ENCODE measurements around the gene FRMD8. TPM values are rescaled to one million over a fixed set of nuclear protein-coding genes. Genes with fewer than 3 reads are reported as not detected.

FRMD8 gene
- total RNA-seq, 2 donors from 2014 or later: 13.4 to 21.5 TPM

GRCh38 chr11:65373839-65374580, 12.4 kb upstream of the FRMD8 start:
- intact Hi-C loops (cut with DNase I): no loop called here
- ATAC-seq (no peak), DNase-seq (no peak)

GRCh38 chr11:65375012-65375411, 11.4 kb upstream of the FRMD8 start:
- DNase-seq (no peak), ATAC-seq (no peak)
- intact Hi-C loops (cut with DNase I): no loop called here

GRCh38 chr11:65376138-65376713, 10.2 kb upstream of the FRMD8 start:
- intact Hi-C loops (cut with DNase I): no loop called here
- DNase-seq: no peak
- no peak for ATAC-seq

- DNase-seq (no peak), ATAC-seq (no peak)
- intact Hi-C loops (cut with DNase I): no loop called here
These were observed 9.4 kb upstream of the FRMD8 start for GRCh38 chr11:65377036-65377435.

- intact Hi-C loops (cut with DNase I): no loop called here
- DNase-seq: no peak
- ATAC-seq: no peak
These were observed 8.7 kb upstream of the FRMD8 start for GRCh38 chr11:65377777-65378176.

- no peak for ATAC-seq
- no peak for DNase-seq
- intact Hi-C loops (cut with DNase I): no loop called here
These were observed 8.1 kb upstream of the FRMD8 start for GRCh38 chr11:65378208-65378927.

GRCh38 chr11:65378928-65379638, 7.4 kb upstream of the FRMD8 start:
- intact Hi-C loops (cut with DNase I): no loop called here
- ATAC-seq (no peak), DNase-seq (no peak)

- DNase-seq: no peak
- intact Hi-C loops (cut with DNase I): loop anchor here in 1 of 2 donors (5.0 kb wide), 2 partner anchors 37 to 132 kb away; no protein-coding TSS in a partner anchor
- no peak for ATAC-seq
These were observed 6.6 kb upstream of the FRMD8 start for GRCh38 chr11:65379698-65380459.

GRCh38 chr11:65380460-65381119, 5.8 kb upstream of the FRMD8 start:
- intact Hi-C loops (cut with DNase I): loop anchor here in 1 of 2 donors (5.0 kb wide), 2 partner anchors 37 to 132 kb away; no protein-coding TSS in a partner anchor
- ATAC-seq (no peak), DNase-seq (no peak)

GRCh38 chr11:65381716-65382032, 4.8 kb upstream of the FRMD8 start:
- DNase-seq (no peak), ATAC-seq (peak; percentile 12 to 13)
- intact Hi-C loops (cut with DNase I): loop anchor here in 1 of 2 donors (5.0 kb wide), 2 partner anchors 36 to 131 kb away; no protein-coding TSS in a partner anchor

GRCh38 chr11:65382033-65382803, 4.2 kb upstream of the FRMD8 start, which contains the start of gene SLC25A45:
Gene SLC25A45 (minus strand): TSS chr11:65382646. CDS start chr11:65381951, 695 bp downstream.
- intact Hi-C loops (cut with DNase I): loop anchor here in 1 of 2 donors (5.0 kb wide), 2 partner anchors 35 to 130 kb away; no protein-coding TSS in a partner anchor
- DNase-seq: peak; percentile 95

GRCh38 chr11:65382804-65383368, 3.6 kb upstream of the FRMD8 start:
- no peak for DNase-seq
- intact Hi-C loops (cut with DNase I): loop anchor here in 1 of 2 donors (5.0 kb wide), 2 partner anchors 34 to 129 kb away; no protein-coding TSS in a partner anchor
- ATAC-seq: no peak

More at GRCh38 chr11:65382033-65382803, 4.2 kb upstream of the FRMD8 start, which contains the start of gene SLC25A45:
- peak; percentile 83 to 94 for ATAC-seq

- ATAC-seq (no peak), DNase-seq (no peak)
- intact Hi-C loops (cut with DNase I): loop anchor here in 1 of 2 donors (5.0 kb wide), 2 partner anchors 34 to 129 kb away; no protein-coding TSS in a partner anchor
These were observed 2.7 kb upstream of the FRMD8 start for GRCh38 chr11:65383778-65384177.

- ATAC-seq (no peak), DNase-seq (no peak)
- intact Hi-C loops (cut with DNase I): loop anchor here in 1 of 2 donors (5.0 kb wide), 2 partner anchors 33 to 128 kb away; no protein-coding TSS in a partner anchor
These were observed 2.0 kb upstream of the FRMD8 start for GRCh38 chr11:65384301-65384889.

GRCh38 chr11:65388731-65389130, 2.3 kb downstream of the FRMD8 start:
- ATAC-seq: no peak
- intact Hi-C loops (cut with DNase I): no loop called here

GRCh38 chr11:65389294-65389980, 3.0 kb downstream of the FRMD8 start:
- intact Hi-C loops (cut with DNase I): no loop called here
- ATAC-seq: no peak

More at GRCh38 chr11:65388731-65389130, 2.3 kb downstream of the FRMD8 start:
- DNase-seq: no peak

More at GRCh38 chr11:65389294-65389980, 3.0 kb downstream of the FRMD8 start:
- no peak for DNase-seq
